SK-N-SH treated with all-trans-retinoic acid at 6 μM for 48 hours (cell line): ENCODE measurements around the gene ARHGAP44.

Experiments used
- ATAC-seq: fragments of 200-7000 bp; cut with Tn5 transposase; 3 replicates; pipeline ENCODE4 v1.9.1; 2020; ENCODE audit warnings: mild to moderate bottlenecking, moderate library complexity
- ARNTL ChIP-seq: fragments of 450-650 bp; formaldehyde crosslinking; IDR thresholded peaks from 2 replicates; pipeline ENCODE4 v1.5.0; 2020; ENCODE audit warnings: low read depth, mild to moderate bottlenecking, moderate library complexity, borderline replicate concordance
- BACH2 ChIP-seq: fragments of 250-450 bp; sonication (Bioruptor Pico); IDR thresholded peaks from 2 replicates; pipeline ENCODE4 v1.9.0; 2021; ENCODE audit warnings: mild to moderate bottlenecking, borderline replicate concordance
- CSDC2 ChIP-seq: fragments of 250-450 bp; sonication (Bioruptor Pico); IDR thresholded peaks from 2 replicates; pipeline ENCODE4 v1.5.0; 2020; ENCODE audit warnings: mild to moderate bottlenecking, moderate library complexity
- ESRRG ChIP-seq: fragments of 250-450 bp; sonication (Bioruptor Pico); IDR thresholded peaks from 2 replicates; pipeline ENCODE4 v1.6.1; 2021; ENCODE audit warnings: mild to moderate bottlenecking
- ISL1 ChIP-seq: fragments of 250-450 bp; sonication (Bioruptor Pico); IDR thresholded peaks from 2 replicates; pipeline ENCODE4 v2.1.2; 2022; ENCODE audit warnings: mild to moderate bottlenecking, moderate library complexity
- OSR1 ChIP-seq: fragments of 250-450 bp; sonication (Bioruptor Pico); IDR thresholded peaks from 2 replicates; pipeline ENCODE4 v1.8.0; 2022; ENCODE audit warnings: moderate library complexity, mild to moderate bottlenecking, inconsistent platforms
- PPARA ChIP-seq: fragments of 250-450 bp; sonication (Bioruptor Pico); IDR thresholded peaks from 2 replicates; pipeline ENCODE4 v1.5.0; 2020; ENCODE audit warnings: mild to moderate bottlenecking, borderline replicate concordance
- RARB ChIP-seq: fragments of 250-450 bp; sonication (Bioruptor Pico); IDR thresholded peaks from 2 replicates; pipeline ENCODE4 v1.8.0; 2021; ENCODE audit warnings: mild to moderate bottlenecking, moderate library complexity
- SNAI2 ChIP-seq: fragments of 250-450 bp; sonication (Bioruptor Pico); IDR thresholded peaks from 2 replicates; pipeline ENCODE4 v1.5.0; 2020; ENCODE audit warnings: mild to moderate bottlenecking, moderate library complexity
- TOX ChIP-seq: fragments of 250-450 bp; sonication (Bioruptor Pico); IDR thresholded peaks from 2 replicates; pipeline ENCODE4 v1.8.0; 2021; ENCODE audit warnings: mild to moderate bottlenecking, moderate library complexity, borderline replicate concordance
- ZC3H10 ChIP-seq: fragments of 250-450 bp; sonication (Bioruptor Pico); IDR thresholded peaks from 2 replicates; pipeline ENCODE4 v1.5.1; 2021; ENCODE audit warnings: mild to moderate bottlenecking, moderate library complexity
- ZFP3 ChIP-seq: fragments of 250-450 bp; sonication (Bioruptor Pico); IDR thresholded peaks from 2 replicates; pipeline ENCODE4 v1.5.0; 2020; ENCODE audit warnings: mild to moderate bottlenecking, moderate library complexity
- ZNF70 ChIP-seq: fragments of 450-650 bp; formaldehyde crosslinking; IDR thresholded peaks from 2 replicates; pipeline ENCODE4 v1.5.0; 2020; ENCODE audit warnings: mild to moderate bottlenecking, moderate library complexity
- ZNF8 ChIP-seq: fragments of 450-650 bp; formaldehyde crosslinking; IDR thresholded peaks from 2 replicates; pipeline ENCODE4 v1.5.0; 2020; ENCODE audit warnings: mild to moderate bottlenecking, moderate library complexity
- TF ChIP-seq, protein P1 (sequence below): fragments of 250-450 bp; sonication (Bioruptor Pico); IDR thresholded peaks from 2 replicates; pipeline ENCODE4 v1.5.0; 2020; ENCODE audit warnings: mild to moderate bottlenecking, moderate library complexity
- TF ChIP-seq, protein P2 (sequence below): fragments of 250-450 bp; sonication (Bioruptor Pico); IDR thresholded peaks from 2 replicates; pipeline ENCODE4 v1.8.0; 2020; ENCODE audit warnings: mild to moderate bottlenecking, moderate library complexity, borderline replicate concordance
- TF ChIP-seq, protein P3 (sequence below): fragments of 250-450 bp; sonication (Bioruptor Pico); IDR thresholded peaks from 2 replicates; pipeline ENCODE4 v1.8.0; 2021; ENCODE audit warnings: low read depth, mild to moderate bottlenecking, moderate library complexity, borderline replicate concordance
- TF ChIP-seq, protein P4 (sequence below): fragments of 250-450 bp; sonication (Bioruptor Pico); IDR thresholded peaks from 2 replicates; pipeline ENCODE4 v1.5.1; 2020; ENCODE audit warnings: low read depth, mild to moderate bottlenecking, moderate library complexity

Gene ARHGAP44

DNA sequence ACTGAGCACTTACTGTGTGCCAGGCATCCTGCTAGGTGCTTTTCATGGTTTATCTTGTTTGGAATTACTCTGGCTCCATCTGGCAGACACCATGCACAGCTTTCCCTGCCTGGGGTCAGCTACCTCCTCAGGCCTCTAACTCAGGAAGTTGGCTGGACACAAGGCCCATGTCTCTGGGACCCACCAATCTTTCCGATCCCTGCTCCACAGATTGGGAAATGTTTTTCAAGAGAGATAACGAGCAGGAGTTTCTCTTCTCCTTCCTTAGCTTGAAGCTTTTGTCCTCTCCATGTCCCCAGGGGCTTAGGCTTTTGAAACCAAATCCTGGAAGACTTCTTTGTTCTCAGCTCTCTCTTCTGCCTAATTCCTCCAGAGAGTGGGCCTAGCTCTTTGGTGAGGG is 240.0 kb downstream of the ARHGAP44 start:
- ATAC-seq, result no peak
- TF ChIP-seq ZFP3 (CRISPR knock-in tag), result no peak
- TF ChIP-seq ZC3H10, result no peak
- TF ChIP-seq CSDC2, result no peak
- no peak for TF ChIP-seq ZNF8 (CRISPR knock-in tag)
- TF ChIP-seq, protein P1, sequence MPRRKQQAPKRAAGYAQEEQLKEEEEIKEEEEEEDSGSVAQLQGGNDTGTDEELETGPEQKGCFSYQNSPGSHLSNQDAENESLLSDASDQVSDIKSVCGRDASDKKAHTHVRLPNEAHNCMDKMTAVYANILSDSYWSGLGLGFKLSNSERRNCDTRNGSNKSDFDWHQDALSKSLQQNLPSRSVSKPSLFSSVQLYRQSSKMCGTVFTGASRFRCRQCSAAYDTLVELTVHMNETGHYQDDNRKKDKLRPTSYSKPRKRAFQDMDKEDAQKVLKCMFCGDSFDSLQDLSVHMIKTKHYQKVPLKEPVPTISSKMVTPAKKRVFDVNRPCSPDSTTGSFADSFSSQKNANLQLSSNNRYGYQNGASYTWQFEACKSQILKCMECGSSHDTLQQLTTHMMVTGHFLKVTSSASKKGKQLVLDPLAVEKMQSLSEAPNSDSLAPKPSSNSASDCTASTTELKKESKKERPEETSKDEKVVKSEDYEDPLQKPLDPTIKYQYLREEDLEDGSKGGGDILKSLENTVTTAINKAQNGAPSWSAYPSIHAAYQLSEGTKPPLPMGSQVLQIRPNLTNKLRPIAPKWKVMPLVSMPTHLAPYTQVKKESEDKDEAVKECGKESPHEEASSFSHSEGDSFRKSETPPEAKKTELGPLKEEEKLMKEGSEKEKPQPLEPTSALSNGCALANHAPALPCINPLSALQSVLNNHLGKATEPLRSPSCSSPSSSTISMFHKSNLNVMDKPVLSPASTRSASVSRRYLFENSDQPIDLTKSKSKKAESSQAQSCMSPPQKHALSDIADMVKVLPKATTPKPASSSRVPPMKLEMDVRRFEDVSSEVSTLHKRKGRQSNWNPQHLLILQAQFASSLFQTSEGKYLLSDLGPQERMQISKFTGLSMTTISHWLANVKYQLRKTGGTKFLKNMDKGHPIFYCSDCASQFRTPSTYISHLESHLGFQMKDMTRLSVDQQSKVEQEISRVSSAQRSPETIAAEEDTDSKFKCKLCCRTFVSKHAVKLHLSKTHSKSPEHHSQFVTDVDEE (CRISPR knock-in tag), result no peak

DNA sequence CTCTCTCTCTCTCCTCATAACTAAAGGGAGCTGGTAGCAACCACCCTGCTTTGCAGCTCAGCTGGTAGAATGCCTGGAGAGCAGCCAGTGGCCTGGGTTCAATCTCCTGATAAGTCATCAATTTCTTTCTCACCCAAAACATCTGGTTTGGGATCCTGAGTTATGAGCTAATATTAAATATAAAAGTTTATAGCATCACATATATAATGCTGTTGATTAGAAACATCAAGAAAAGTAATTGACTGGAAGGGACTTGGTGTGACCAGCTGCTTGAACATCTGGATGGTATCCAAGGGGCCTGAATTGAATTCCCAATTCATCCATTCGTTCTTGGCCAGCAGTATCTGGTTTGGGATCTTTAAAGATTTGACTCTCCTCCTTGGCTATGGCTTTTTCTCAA is 240.8 kb downstream of the ARHGAP44 start:
- no peak for TF ChIP-seq PPARA
- TF ChIP-seq, protein P2, sequence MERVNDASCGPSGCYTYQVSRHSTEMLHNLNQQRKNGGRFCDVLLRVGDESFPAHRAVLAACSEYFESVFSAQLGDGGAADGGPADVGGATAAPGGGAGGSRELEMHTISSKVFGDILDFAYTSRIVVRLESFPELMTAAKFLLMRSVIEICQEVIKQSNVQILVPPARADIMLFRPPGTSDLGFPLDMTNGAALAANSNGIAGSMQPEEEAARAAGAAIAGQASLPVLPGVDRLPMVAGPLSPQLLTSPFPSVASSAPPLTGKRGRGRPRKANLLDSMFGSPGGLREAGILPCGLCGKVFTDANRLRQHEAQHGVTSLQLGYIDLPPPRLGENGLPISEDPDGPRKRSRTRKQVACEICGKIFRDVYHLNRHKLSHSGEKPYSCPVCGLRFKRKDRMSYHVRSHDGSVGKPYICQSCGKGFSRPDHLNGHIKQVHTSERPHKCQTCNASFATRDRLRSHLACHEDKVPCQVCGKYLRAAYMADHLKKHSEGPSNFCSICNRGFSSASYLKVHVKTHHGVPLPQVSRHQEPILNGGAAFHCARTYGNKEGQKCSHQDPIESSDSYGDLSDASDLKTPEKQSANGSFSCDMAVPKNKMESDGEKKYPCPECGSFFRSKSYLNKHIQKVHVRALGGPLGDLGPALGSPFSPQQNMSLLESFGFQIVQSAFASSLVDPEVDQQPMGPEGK (CRISPR knock-in tag), result no peak
- no peak for TF ChIP-seq ISL1 (CRISPR knock-in tag)
- no peak for TF ChIP-seq RARB (CRISPR knock-in tag)
- TF ChIP-seq TOX (CRISPR knock-in tag), result no peak
- no peak for TF ChIP-seq ZNF70 (CRISPR knock-in tag)
- TF ChIP-seq, protein P3, sequence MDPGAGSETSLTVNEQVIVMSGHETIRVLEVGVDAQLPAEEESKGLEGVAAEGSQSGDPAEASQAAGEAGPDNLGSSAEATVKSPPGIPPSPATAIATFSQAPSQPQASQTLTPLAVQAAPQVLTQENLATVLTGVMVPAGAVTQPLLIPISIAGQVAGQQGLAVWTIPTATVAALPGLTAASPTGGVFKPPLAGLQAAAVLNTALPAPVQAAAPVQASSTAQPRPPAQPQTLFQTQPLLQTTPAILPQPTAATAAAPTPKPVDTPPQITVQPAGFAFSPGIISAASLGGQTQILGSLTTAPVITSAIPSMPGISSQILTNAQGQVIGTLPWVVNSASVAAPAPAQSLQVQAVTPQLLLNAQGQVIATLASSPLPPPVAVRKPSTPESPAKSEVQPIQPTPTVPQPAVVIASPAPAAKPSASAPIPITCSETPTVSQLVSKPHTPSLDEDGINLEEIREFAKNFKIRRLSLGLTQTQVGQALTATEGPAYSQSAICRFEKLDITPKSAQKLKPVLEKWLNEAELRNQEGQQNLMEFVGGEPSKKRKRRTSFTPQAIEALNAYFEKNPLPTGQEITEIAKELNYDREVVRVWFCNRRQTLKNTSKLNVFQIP (CRISPR knock-in tag), result no peak
- TF ChIP-seq, protein P1 (CRISPR knock-in tag), result no peak
- TF ChIP-seq ARNTL (CRISPR knock-in tag), result no peak
- no peak for TF ChIP-seq OSR1 (CRISPR knock-in tag)
- TF ChIP-seq BACH2 (CRISPR knock-in tag), result no peak
- TF ChIP-seq, all 23 proteins: peak for 0
- ATAC-seq, result no peak

DNA sequence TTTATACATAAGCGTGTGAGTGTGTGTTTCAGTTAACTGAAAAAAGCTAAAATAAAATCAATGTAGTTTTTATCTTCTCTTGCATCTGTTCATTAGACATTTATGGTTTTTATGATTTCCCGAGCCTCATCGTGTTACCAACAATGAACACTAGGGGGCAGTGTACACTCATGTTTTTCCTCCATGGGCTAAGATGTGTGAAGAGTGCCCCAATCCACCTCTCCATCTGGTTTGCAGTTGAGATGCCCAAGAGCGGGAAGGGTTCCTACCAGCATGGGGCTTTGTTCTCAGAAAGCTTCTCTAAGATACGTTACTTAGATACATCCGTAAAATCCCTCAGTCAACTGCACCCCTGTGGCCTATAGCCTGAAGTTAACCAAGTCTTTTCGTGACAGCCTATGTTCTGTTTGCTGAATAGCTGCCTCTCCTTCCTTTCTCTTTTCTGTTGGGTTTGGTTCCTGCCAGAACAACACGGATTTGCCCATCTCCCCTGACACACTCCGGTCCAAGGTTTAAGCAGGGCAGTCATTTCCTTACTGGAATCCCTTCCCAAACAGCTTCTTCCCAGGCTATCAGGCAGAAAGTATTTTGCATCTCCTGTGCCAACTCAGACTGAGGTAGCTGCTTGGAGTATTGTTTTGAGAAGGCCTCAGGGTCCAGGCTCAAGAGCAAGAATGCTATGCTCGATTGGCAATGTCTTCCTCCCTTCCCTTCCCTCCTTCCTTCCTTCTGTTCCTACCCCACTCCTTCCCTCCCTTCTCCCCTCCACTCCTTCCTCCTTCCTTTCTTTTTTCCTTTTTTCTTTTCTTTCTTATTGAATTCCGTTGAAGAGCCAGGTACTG is 241.4 kb downstream of the ARHGAP44 start:
- ATAC-seq, result peak; percentile 78

More for the DNA sequence above, 241.4 kb downstream of the ARHGAP44 start:
- no peak for TF ChIP-seq SNAI2
- TF ChIP-seq, protein P4, sequence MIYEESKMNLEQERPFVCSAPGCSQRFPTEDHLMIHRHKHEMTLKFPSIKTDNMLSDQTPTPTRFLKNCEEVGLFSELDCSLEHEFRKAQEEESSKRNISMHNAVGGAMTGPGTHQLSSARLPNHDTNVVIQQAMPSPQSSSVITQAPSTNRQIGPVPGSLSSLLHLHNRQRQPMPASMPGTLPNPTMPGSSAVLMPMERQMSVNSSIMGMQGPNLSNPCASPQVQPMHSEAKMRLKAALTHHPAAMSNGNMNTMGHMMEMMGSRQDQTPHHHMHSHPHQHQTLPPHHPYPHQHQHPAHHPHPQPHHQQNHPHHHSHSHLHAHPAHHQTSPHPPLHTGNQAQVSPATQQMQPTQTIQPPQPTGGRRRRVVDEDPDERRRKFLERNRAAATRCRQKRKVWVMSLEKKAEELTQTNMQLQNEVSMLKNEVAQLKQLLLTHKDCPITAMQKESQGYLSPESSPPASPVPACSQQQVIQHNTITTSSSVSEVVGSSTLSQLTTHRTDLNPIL (CRISPR knock-in tag), result no peak
- TF ChIP-seq RARB (CRISPR knock-in tag), result no peak
- TF ChIP-seq ESRRG (CRISPR knock-in tag), result no peak
- no peak for TF ChIP-seq ISL1 (CRISPR knock-in tag)
